PFSK-1 (cell line): Measurements from ENCODE around the gene CLK2.

Experiments used
- FOXP2 ChIP-seq: optimal IDR thresholded peaks from 2 replicates; pipeline ENCODE3; 2011; ENCODE audit warnings: borderline replicate concordance, control low read depth, inconsistent platforms; ENCODE audit not compliant: insufficient read depth; ENCODE audit errors: extremely low read length, extremely low read depth
- POLR2AphosphoS5 ChIP-seq: IDR thresholded peaks from 2 replicates; pipeline ENCODE4 v1.6.1; 2012; ENCODE audit warnings: low read depth, mild to moderate bottlenecking, control low read depth, low read length, moderate library complexity
- SIN3A ChIP-seq: IDR thresholded peaks from 2 replicates; pipeline ENCODE4 v1.6.1; 2012; ENCODE audit warnings: mild to moderate bottlenecking, low read length, moderate library complexity, borderline replicate concordance; ENCODE audit not compliant: insufficient read depth
- TAF1 ChIP-seq: IDR thresholded peaks from 2 replicates; pipeline ENCODE4 v1.6.1; 2012; ENCODE audit warnings: low read length, control low read depth, borderline replicate concordance; ENCODE audit not compliant: insufficient read depth
- TF ChIP-seq, protein P1 (sequence below), 2 experiments: IDR thresholded peaks; 2 replicates each; pipeline versions ENCODE4 v1.6.1 to v1.8.0; 2011 to 2012; ENCODE audit warnings: low read depth in 2 of 2, low read length in 2 of 2, control low read depth in 1 of 2, inconsistent platforms in 1 of 2, mild to moderate bottlenecking in 1 of 2, moderate library complexity in 1 of 2; ENCODE audit not compliant: insufficient read depth in 1 of 2

The CLK2 gene

DNA sequence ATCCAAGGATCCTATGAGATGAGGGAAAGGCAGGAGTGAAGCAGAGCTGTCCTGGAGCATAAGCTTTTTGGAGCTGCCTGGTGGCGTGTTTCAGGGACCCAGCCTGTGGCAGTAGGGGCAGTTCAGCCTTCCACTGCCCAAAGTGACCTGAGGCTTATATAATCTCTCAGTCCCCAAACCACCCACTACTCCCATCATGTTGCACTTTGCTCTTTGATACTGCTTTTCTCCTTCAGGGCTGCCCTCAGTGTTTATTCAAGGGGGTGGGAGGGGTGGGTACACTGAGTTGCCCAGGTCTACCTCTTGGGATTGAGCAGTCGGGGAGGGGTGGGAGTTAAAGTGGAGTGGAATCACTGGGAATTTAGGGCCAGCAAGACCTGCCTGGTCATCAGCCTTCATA, 13.2 kb upstream of the CLK2 start:
- TF ChIP-seq, protein P1, sequence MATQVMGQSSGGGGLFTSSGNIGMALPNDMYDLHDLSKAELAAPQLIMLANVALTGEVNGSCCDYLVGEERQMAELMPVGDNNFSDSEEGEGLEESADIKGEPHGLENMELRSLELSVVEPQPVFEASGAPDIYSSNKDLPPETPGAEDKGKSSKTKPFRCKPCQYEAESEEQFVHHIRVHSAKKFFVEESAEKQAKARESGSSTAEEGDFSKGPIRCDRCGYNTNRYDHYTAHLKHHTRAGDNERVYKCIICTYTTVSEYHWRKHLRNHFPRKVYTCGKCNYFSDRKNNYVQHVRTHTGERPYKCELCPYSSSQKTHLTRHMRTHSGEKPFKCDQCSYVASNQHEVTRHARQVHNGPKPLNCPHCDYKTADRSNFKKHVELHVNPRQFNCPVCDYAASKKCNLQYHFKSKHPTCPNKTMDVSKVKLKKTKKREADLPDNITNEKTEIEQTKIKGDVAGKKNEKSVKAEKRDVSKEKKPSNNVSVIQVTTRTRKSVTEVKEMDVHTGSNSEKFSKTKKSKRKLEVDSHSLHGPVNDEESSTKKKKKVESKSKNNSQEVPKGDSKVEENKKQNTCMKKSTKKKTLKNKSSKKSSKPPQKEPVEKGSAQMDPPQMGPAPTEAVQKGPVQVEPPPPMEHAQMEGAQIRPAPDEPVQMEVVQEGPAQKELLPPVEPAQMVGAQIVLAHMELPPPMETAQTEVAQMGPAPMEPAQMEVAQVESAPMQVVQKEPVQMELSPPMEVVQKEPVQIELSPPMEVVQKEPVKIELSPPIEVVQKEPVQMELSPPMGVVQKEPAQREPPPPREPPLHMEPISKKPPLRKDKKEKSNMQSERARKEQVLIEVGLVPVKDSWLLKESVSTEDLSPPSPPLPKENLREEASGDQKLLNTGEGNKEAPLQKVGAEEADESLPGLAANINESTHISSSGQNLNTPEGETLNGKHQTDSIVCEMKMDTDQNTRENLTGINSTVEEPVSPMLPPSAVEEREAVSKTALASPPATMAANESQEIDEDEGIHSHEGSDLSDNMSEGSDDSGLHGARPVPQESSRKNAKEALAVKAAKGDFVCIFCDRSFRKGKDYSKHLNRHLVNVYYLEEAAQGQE (IDR thresholded peaks at IDR 0.05; ENCODE audit: insufficient read depth in 1 of 2, low read depth in 2 of 2, low read length in 2 of 2) = no peak
- no peak for TF ChIP-seq POLR2AphosphoS5
- no peak for TF ChIP-seq TAF1
- TF ChIP-seq FOXP2 = no peak

DNA sequence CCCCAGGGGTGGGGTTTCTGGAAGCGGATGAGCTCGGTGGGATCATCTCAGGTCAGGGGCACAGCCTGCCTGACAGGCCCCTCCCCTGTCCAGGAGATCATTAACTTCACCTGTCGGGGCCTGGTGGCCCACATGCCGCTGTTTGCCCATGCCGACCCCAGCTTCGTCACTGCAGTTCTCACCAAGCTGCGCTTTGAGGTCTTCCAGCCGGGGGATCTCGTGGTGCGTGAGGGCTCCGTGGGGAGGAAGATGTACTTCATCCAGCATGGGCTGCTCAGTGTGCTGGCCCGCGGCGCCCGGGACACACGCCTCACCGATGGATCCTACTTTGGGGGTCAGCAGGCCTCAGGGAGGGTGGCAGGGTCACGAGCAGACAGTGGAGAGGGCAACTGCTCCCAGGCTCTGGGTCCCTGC, 12.3 kb upstream of the CLK2 start:
- TF ChIP-seq FOXP2 (no peak), TAF1 (no peak), POLR2AphosphoS5 (no peak), SIN3A (no peak)
- TF ChIP-seq, protein P1 (IDR thresholded peaks at IDR 0.05; ENCODE audit: insufficient read depth in 1 of 2, low read depth in 2 of 2, low read length in 2 of 2) = no peak

DNA sequence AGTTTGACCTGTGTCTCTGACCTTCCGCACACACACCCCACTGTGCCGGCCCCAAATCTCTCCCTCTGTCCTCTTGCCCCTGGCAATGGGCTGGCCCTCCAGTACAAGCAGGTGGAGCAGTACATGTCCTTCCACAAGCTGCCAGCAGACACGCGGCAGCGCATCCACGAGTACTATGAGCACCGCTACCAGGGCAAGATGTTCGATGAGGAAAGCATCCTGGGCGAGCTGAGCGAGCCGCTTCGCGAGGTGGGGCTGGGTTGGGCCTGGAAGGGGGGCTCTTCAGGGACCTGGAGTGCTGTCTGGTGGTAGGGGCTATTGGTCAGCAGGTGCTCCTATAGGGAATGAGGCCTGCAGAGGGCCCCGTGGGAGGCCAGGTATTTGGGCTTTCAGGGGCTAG, 11.8 kb upstream of the CLK2 start:
- TF ChIP-seq, protein P1 (IDR thresholded peaks at IDR 0.05; ENCODE audit: insufficient read depth in 1 of 2, low read depth in 2 of 2, low read length in 2 of 2) = no peak
- no peak for TF ChIP-seq SIN3A
- TF ChIP-seq POLR2AphosphoS5 = no peak
- no peak for TF ChIP-seq FOXP2
- no peak for TF ChIP-seq TAF1

DNA sequence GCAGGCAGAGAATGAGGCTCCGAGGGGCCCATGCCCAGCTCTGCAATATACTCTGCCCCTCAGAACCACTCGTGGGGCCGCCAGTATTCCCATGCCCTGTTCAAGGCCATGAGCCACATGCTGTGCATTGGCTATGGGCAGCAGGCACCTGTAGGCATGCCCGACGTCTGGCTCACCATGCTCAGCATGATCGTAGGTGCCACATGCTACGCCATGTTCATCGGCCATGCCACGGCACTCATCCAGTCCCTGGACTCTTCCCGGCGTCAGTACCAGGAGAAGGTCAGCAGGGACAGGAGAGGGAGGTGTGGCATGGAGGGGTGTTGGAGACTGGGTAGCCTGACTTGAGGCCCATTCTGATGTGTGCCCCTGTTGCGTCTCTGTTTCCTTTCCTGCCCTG, 11.2 kb upstream of the CLK2 start:
- TF ChIP-seq SIN3A (no peak), TAF1 (no peak), FOXP2 (no peak)
- TF ChIP-seq, protein P1 (IDR thresholded peaks at IDR 0.05; ENCODE audit: insufficient read depth in 1 of 2, low read depth in 2 of 2, low read length in 2 of 2) = no peak

DNA sequence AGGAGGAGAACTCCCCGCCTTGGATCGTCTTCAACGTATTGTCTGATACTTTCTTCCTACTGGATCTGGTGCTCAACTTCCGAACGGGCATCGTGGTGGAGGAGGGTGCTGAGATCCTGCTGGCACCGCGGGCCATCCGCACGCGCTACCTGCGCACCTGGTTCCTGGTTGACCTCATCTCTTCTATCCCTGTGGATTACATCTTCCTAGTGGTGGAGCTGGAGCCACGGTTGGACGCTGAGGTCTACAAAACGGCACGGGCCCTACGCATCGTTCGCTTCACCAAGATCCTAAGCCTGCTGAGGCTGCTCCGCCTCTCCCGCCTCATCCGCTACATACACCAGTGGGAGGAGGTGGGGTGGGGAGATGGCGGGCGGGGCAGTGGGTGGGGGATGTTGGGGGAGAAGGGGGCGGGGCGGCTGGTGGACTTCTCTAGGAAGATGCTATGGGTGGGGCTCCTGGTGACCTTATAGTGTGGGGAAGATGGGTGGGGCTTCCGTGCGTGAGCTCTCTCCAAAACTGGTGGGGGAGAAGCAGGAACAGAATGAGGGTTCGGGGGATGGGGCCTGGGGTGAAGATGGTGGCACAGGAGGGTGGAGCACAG, 9.3 kb upstream of the CLK2 start:
- TF ChIP-seq, protein P1 (IDR thresholded peaks at IDR 0.05; ENCODE audit: insufficient read depth in 1 of 2, low read depth in 2 of 2, low read length in 2 of 2) = no peak
- TF ChIP-seq TAF1 (no peak), POLR2AphosphoS5 (no peak), SIN3A (no peak), FOXP2 (no peak)
